Putamen (tissue), 1 donor: ENCODE results near the gene SSBP2.
"Not testable (repeated sequence)": the region's sequence is repeated elsewhere in the genome, so short reads cannot be mapped to it uniquely, and the experiment has no call there.

ENCODE experiments used
- DNase-seq: peaks from one replicate; pipeline ENCODE4 v3.0.0-alpha.2; 2016; ENCODE audit warnings: low spot score

Gene SSBP2

GRCh38 chr5:81524015-81524414 is 226.9 kb downstream of the SSBP2 start:
- DNase-seq: no peak

- DNase-seq: no peak
Measured at GRCh38 chr5:81522571-81522970, 228.3 kb downstream of the SSBP2 start.

- DNase-seq: no peak
Measured at GRCh38 chr5:81520769-81521168, 230.1 kb downstream of the SSBP2 start.

- DNase-seq: no peak
Measured at GRCh38 chr5:81519217-81519905, 231.5 kb downstream of the SSBP2 start.

GRCh38 chr5:81517462-81517861 is 233.4 kb downstream of the SSBP2 start:
- no peak for DNase-seq

GRCh38 chr5:81516091-81516490 is 234.8 kb downstream of the SSBP2 start:
- DNase-seq: no peak

- no peak for DNase-seq
Measured at GRCh38 chr5:81513982-81514381, 236.9 kb downstream of the SSBP2 start.

GRCh38 chr5:81513473-81513872 is 237.4 kb downstream of the SSBP2 start:
- DNase-seq: no peak

- peak; percentile 88 for DNase-seq
Measured at GRCh38 chr5:81506900-81507588, 243.9 kb downstream of the SSBP2 start.

- DNase-seq: no peak
Measured at GRCh38 chr5:81506378-81506777, 244.5 kb downstream of the SSBP2 start.

- no peak for DNase-seq
Measured at GRCh38 chr5:81505672-81506071, 245.2 kb downstream of the SSBP2 start.

- not testable (repeated sequence) for DNase-seq
Measured at GRCh38 chr5:81503602-81504001, 247.3 kb downstream of the SSBP2 start.

- DNase-seq: no peak
Measured at GRCh38 chr5:81495286-81495685, 255.6 kb downstream of the SSBP2 start.

- DNase-seq: no peak
Measured at GRCh38 chr5:81488862-81489261, 262.0 kb downstream of the SSBP2 start.

GRCh38 chr5:81486711-81487110 is 264.2 kb downstream of the SSBP2 start:
- no peak for DNase-seq

- no peak for DNase-seq
Measured at GRCh38 chr5:81482595-81482994, 268.3 kb downstream of the SSBP2 start.

- not testable (repeated sequence) for DNase-seq
Measured at GRCh38 chr5:81473395-81473794, 277.5 kb downstream of the SSBP2 start.

- DNase-seq: no peak
Measured at GRCh38 chr5:81469676-81470075, 281.2 kb downstream of the SSBP2 start.

GRCh38 chr5:81450940-81451339 is 300.0 kb downstream of the SSBP2 start:
- no peak for DNase-seq

- DNase-seq: no peak
Measured at GRCh38 chr5:81435023-81435422, 315.9 kb downstream of the SSBP2 start.

- DNase-seq: no peak
Measured at GRCh38 chr5:81429985-81430384, 320.9 kb downstream of the SSBP2 start.

GRCh38 chr5:81429363-81429762 is 321.5 kb downstream of the SSBP2 start:
- DNase-seq: no peak

- no peak for DNase-seq
Measured at GRCh38 chr5:81428861-81429260, 322.0 kb downstream of the SSBP2 start.

GRCh38 chr5:81428446-81428845 is 322.5 kb downstream of the SSBP2 start:
- DNase-seq: no peak
